WTC11 (cell line): ENCODE measurements around the gene ZNF205. TPM values are rescaled to one million over a fixed set of nuclear protein-coding genes. Genes with fewer than 3 reads are reported as not detected.

Experiments
- ATAC-seq: fragments of 200-7000 bp; cut with Tn5 transposase; 2 replicates; pipeline ENCODE4 v1.10.0; 2021; ENCODE audit warnings: mild to moderate bottlenecking, moderate library complexity
- CTCF ChIA-PET: fragments of 300-600 bp; sonication (Branson Sonifier 250); formaldehyde crosslinking; loops from one replicate; lab custom pipeline; 2021; ENCODE audit warnings: antibody characterized with exemption; lab: Charles Lee
- POLR2A ChIA-PET: fragments of 350-600 bp; sonication (Branson Sonifier 250); formaldehyde crosslinking; loops from one replicate; lab custom pipeline; 2021; ENCODE audit warnings: antibody characterized with exemption; lab: Charles Lee
- DNase-seq: peaks from one replicate; pipeline ENCODE4 v3.0.0; 2021; ENCODE audit warnings: low spot score
- H3K27ac Mint-ChIP-seq: 2 replicates; pipeline ENCODE4 v1.8.0; 2021; ENCODE audit warnings: mixed read lengths
- H3K27me3 Mint-ChIP-seq: 2 replicates; pipeline ENCODE4 v1.8.0; 2021; ENCODE audit warnings: low read depth, mild to moderate bottlenecking, moderate library complexity, mixed read lengths
- H3K36me3 Mint-ChIP-seq: 2 replicates; pipeline ENCODE4 v1.8.0; 2021; ENCODE audit warnings: mixed read lengths
- H3K4me1 Mint-ChIP-seq: 2 replicates; pipeline ENCODE4 v1.8.0; 2022; ENCODE audit warnings: mixed read lengths
- H3K4me3 Mint-ChIP-seq: 2 replicates; pipeline ENCODE4 v1.8.0; 2021; ENCODE audit warnings: mild to moderate bottlenecking, moderate library complexity, mixed read lengths
- H3K9me3 Mint-ChIP-seq: 2 replicates; pipeline ENCODE4 v1.8.0; 2021; ENCODE audit warnings: mixed read lengths
- CREM ChIP-seq: sonication (generic); formaldehyde crosslinking; IDR thresholded peaks from 2 replicates; pipeline ENCODE4 v1.8.1; 2022; ENCODE audit warnings: mild to moderate bottlenecking, missing genetic modification reagents, moderate library complexity
- GABPB1 ChIP-seq: sonication (generic); formaldehyde crosslinking; IDR thresholded peaks from 2 replicates; pipeline ENCODE4 v1.8.1; 2023; ENCODE audit warnings: mild to moderate bottlenecking, missing genetic modification reagents
- GRHL2 ChIP-seq: fragments of 250-450 bp; sonication (Bioruptor Pico); IDR thresholded peaks from 2 replicates; pipeline ENCODE4 v1.8.0; 2022; ENCODE audit warnings: mild to moderate bottlenecking, moderate library complexity; ENCODE audit not compliant: insufficient replicate concordance, severe bottlenecking
- IRF1 ChIP-seq: sonication (generic); formaldehyde crosslinking; IDR thresholded peaks from 2 replicates; pipeline ENCODE4 v1.8.0; 2023; ENCODE audit warnings: missing genetic modification reagents
- MAX ChIP-seq: sonication (generic); formaldehyde crosslinking; IDR thresholded peaks from 2 replicates; pipeline ENCODE4 v1.8.0; 2022; ENCODE audit warnings: mild to moderate bottlenecking, missing genetic modification reagents
- MYBL2 ChIP-seq: sonication (generic); formaldehyde crosslinking; IDR thresholded peaks from 2 replicates; pipeline ENCODE4 v1.8.1; 2023; ENCODE audit warnings: mild to moderate bottlenecking, moderate library complexity, missing genetic modification reagents
- NR3C1 ChIP-seq: sonication (generic); formaldehyde crosslinking; conservative IDR thresholded peaks from 2 replicates; pipeline ENCODE4 v1.8.1; 2023; ENCODE audit warnings: low read depth, mild to moderate bottlenecking, missing genetic modification reagents
- PRRX2 ChIP-seq: fragments of 250-450 bp; sonication (Bioruptor Pico); IDR thresholded peaks from 2 replicates; pipeline ENCODE4 v1.8.0; 2021; ENCODE audit warnings: mild to moderate bottlenecking
- SP1 ChIP-seq: sonication (generic); formaldehyde crosslinking; conservative IDR thresholded peaks from 2 replicates; pipeline ENCODE4 v1.8.1; 2022; ENCODE audit warnings: missing genetic modification reagents
- STAT6 ChIP-seq: sonication (generic); formaldehyde crosslinking; conservative IDR thresholded peaks from 2 replicates; pipeline ENCODE4 v1.8.1; 2023; ENCODE audit warnings: mild to moderate bottlenecking, low read depth, missing genetic modification reagents, moderate library complexity
- ZNF219 ChIP-seq: sonication (generic); formaldehyde crosslinking; IDR thresholded peaks from 2 replicates; pipeline ENCODE4 v1.8.0; 2023; ENCODE audit warnings: missing genetic modification reagents, mild to moderate bottlenecking, borderline replicate concordance
- ZNF281 ChIP-seq: sonication (generic); formaldehyde crosslinking; IDR thresholded peaks from 2 replicates; pipeline ENCODE4 v1.8.0; 2023; ENCODE audit warnings: mild to moderate bottlenecking, missing genetic modification reagents
- total RNA-seq: library from RNA; stranded (reverse); gene quantifications from 3 replicates; pipeline ENCODE4 v1.2.3, GENCODE V29; 2021
- TF ChIP-seq, protein P1 (sequence below): fragments of 250-450 bp; sonication (Bioruptor Pico); IDR thresholded peaks from 2 replicates; pipeline ENCODE4 v2.1.2; 2022; ENCODE audit warnings: mild to moderate bottlenecking, moderate library complexity

ZNF205 gene
- total RNA-seq, 1 experiment from 2014 or later: 22.7 TPM

DNA sequence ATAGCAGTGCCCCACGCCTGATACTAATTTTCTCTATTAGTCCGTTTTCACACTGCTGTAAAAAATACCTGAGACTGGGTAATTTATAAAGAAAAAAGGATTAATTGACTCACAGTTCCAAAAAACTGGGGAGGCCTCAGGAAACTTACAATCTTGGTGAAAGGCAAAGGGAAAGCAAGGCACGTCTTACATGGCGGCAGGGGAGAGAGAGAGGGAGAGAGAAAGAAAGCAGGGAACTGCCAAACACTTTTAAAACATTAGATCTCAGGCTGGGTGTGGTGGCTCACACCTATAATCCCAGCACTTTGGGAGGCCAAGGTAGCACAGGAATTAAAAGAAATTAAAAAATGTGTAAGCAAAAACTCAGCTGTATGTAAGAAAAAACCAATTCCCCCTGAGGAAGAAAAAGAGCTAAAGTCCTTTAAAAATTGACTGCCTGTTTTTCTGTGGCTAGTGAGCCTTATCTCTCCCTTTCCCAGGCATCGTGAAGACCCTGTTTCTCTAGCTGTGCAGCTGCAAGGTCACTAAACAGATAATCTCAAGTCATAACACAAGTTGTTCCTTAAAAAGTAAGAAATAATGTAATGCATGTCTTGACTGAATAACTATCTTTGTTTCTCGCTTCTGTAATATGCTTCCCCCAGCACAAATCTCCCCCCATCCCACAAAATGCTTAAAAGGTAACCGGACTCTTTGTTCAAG is 27.3 kb upstream of the ZNF205 start (continued):
- TF ChIP-seq MAX (CRISPR knock-in tag): no peak

DNA sequence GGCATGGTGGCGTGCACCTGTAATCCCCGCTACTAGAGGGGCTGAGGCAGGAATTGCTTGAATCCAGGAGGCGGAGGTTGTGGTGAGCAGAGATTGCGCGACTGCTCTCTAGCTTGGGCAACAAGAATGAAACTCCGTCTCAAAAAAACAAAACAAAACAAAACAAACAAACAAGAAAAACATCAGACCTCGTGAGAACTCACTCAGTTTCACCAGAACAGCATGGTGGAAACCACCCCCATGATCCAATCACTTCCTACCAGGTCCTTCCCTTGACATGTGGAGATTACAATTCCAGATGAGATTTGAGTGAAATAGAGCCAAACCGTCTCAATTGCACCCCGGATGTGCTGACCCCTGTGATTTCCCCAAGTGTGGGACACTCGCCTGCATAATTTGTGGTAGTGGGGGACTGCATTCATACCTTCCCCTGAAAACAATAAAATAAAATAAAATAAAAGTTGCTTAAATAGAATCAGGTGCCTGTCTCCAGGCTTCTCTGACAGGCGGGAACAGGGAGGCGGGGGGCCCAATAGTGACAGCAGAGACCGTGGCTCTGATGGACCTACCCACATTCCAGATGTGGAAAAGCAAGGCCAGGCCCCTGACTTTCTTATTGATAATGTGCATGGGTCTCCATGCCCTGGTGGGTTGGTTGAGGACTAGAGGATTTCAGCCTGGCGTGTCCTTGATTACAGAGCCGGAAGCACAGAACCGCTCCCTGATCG is 26.4 kb upstream of the ZNF205 start:
- H3K9me3 Mint-ChIP-seq: peaks cover 2% of the 10 kb centered on the region; the same call in 1 of the 2 replicates
- H3K4me1 Mint-ChIP-seq: peaks cover 21% of the 10 kb centered on the region
- CTCF ChIA-PET: interaction anchor here (1.3 to 5.2 kb wide), 3 partner anchors 10 to 54 kb away, joined by 3 to 52 read pairs (median 6); no protein-coding TSS in a partner anchor
- TF ChIP-seq GRHL2 (CRISPR knock-in tag): no peak
- no peak for TF ChIP-seq PRRX2 (CRISPR knock-in tag)
- no peak for TF ChIP-seq NR3C1
- no peaks in the 10 kb centered on the region for H3K27me3 Mint-ChIP-seq
- H3K27ac Mint-ChIP-seq: peak overlapping the region; percentile 61
- H3K4me3 Mint-ChIP-seq: no peak overlapping the region
- no peak for ATAC-seq
- POLR2A ChIA-PET: interaction anchor here (1.9 kb wide), 1 partner anchor 26 kb away, joined by 5 read pairs; no protein-coding TSS in a partner anchor
- peaks cover 20% of the 10 kb centered on the region for H3K36me3 Mint-ChIP-seq
- DNase-seq: no peak

GRCh38 chr16:3086596-3087242 is 25.7 kb upstream of the ZNF205 start:
- H3K4me3 Mint-ChIP-seq: no peak overlapping the region
- ATAC-seq: peak; percentile 27
- no peak for DNase-seq
- H3K9me3 Mint-ChIP-seq: no peaks in the 10 kb centered on the region
- H3K27me3 Mint-ChIP-seq: no peaks in the 10 kb centered on the region
- CTCF ChIA-PET: interaction anchor here (1.0 to 5.2 kb wide), 12 partner anchors 8 to 112 kb away, joined by 3 to 52 read pairs (median 7); partner anchors contain the start of gene ZSCAN10
- TF ChIP-seq IRF1 (CRISPR knock-in tag) (no peak), SP1 (CRISPR knock-in tag) (0 out of 2 replicates have a peak, but pooled peaks have one; percentile 2), MYBL2 (CRISPR knock-in tag) (no peak), ZNF219 (CRISPR knock-in tag) (no peak)
- TF ChIP-seq, protein P1, sequence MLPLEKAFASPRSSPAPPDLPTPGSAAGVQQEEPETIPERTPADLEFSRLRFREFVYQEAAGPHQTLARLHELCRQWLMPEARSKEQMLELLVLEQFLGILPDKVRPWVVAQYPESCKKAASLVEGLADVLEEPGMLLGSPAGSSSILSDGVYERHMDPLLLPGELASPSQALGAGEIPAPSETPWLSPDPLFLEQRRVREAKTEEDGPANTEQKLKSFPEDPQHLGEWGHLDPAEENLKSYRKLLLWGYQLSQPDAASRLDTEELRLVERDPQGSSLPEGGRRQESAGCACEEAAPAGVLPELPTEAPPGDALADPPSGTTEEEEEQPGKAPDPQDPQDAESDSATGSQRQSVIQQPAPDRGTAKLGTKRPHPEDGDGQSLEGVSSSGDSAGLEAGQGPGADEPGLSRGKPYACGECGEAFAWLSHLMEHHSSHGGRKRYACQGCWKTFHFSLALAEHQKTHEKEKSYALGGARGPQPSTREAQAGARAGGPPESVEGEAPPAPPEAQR: no peak
- TF ChIP-seq, all 79 proteins: peak for 1
- peak overlapping the region; percentile 36; the same call in 1 of the 2 replicates for H3K27ac Mint-ChIP-seq
- POLR2A ChIA-PET: interaction anchor here (1.0 to 1.9 kb wide), 5 partner anchors 12 to 59 kb away, joined by 4 to 12 read pairs (median 4); partner anchors contain the start of genes ZNF205 and ZSCAN10
- peaks cover 27% of the 10 kb centered on the region for H3K36me3 Mint-ChIP-seq
- H3K4me1 Mint-ChIP-seq: peaks cover 21% of the 10 kb centered on the region

DNA sequence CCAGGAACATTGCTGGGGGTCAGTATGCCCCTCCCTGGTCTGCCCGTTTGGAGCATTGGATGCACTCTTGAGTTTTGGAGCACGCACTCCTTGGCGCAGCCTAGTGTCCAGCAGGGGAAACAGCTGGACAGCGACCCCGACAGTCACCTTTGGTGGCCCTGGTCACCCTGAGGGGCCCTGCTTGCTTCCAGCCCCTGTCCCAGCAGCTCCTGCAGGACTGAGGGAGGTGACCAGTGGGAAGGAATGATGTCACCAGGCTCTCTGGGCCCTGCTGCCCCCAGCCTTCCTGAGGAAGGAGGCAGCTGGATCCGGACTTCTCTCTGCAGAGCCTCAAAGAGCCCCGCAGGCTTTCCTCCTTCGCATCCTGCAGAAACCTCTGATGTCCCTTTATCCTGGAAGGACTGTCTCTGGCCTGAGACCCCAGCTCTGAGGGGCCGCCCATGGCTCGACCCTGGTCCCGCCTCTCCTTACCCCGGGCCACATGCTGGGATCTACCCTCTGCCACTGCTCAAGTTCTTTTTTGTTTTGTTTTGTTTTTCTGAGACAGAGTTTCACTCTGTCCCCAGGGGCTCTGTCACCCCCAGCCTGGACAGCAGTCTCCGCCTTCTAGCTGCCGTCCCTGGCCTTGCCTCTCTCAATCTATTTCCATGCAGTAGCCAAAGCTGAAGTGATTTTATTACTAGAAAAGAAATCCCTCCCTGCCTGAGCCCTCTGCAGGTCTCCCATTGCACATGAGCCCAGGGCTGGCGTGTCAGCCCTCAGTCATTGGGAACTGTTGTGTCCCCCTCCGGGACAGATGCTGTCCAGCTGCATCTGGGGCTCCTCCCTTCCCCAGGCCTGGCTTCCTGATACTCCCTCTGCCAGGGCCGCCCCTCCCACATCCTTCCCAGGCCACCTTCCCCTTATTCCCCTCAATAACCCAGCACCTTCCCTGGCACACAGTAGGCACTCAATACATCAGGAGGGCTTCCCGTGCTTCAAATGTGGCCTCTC is 24.8 kb upstream of the ZNF205 start:
- DNase-seq (peak; percentile 50), ATAC-seq (peak; percentile 49)
- H3K4me1 Mint-ChIP-seq: peaks cover 21% of the 10 kb centered on the region
- H3K4me3 Mint-ChIP-seq: no peak overlapping the region
- CTCF ChIA-PET: interaction anchor here (0.8 to 5.2 kb wide), 14 partner anchors 8 to 113 kb away, joined by 3 to 52 read pairs (median 6); partner anchors contain the start of gene ZSCAN10
- no peaks in the 10 kb centered on the region for H3K9me3 Mint-ChIP-seq
- H3K36me3 Mint-ChIP-seq: peaks cover 32% of the 10 kb centered on the region
- H3K27ac Mint-ChIP-seq: peak overlapping the region; percentile 84
- no peaks in the 10 kb centered on the region for H3K27me3 Mint-ChIP-seq
- POLR2A ChIA-PET: interaction anchor here (1.0 to 1.9 kb wide), 6 partner anchors 11 to 60 kb away, joined by 3 to 12 read pairs (median 4); partner anchors contain the start of genes ZNF205 and ZSCAN10
- no peak for TF ChIP-seq ZNF281 (CRISPR knock-in tag)
- no peak for TF ChIP-seq GABPB1 (CRISPR knock-in tag)
- no peak for TF ChIP-seq STAT6 (CRISPR knock-in tag)
- no peak for TF ChIP-seq CREM (CRISPR knock-in tag)
